ENCODE measurements around the gene SULT1A3. TPM values are rescaled to one million over a fixed set of nuclear protein-coding genes. Genes with fewer than 3 reads are reported as not detected.
"Not testable (repeated sequence)": the region's sequence is repeated elsewhere in the genome, so short reads cannot be mapped to it uniquely, and the experiment has no call there.

Gene SULT1A3
- total RNA-seq, 1 donor from 2014 or later, result 1.6 TPM

- H3K4me3 ChIP-seq (ENCODE audit: low read length in 3 of 3), result no peak overlapping the region
- peaks cover 5 to 26% (median 17%) of the 10 kb centered on the region in 3 donors for H3K4me1 ChIP-seq (ENCODE audit: control insufficient read depth in 3 of 3, insufficient read depth in 3 of 3, low read length in 3 of 3)
- no peaks in the 10 kb centered on the region for H3K27me3 ChIP-seq (ENCODE audit: control insufficient read depth in 3 of 3, insufficient read depth in 3 of 3, low read length in 3 of 3)
- no peaks in the 10 kb centered on the region for H3K36me3 ChIP-seq (ENCODE audit: control insufficient read depth in 3 of 3, insufficient read depth in 3 of 3, low read length in 3 of 3)
- no peak overlapping the region for H3K27ac ChIP-seq (ENCODE audit: low read depth, low read length)
- no peak overlapping the region for H3K9ac ChIP-seq (ENCODE audit: low read depth in 1 of 3, low read length in 3 of 3)
- H3K9me3 ChIP-seq (ENCODE audit: control insufficient read depth in 3 of 3, low read length in 3 of 3), result no peaks in the 10 kb centered on the region
Measured at GRCh38 chr16:30186444-30186781, 12.6 kb upstream of the SULT1A3 start.

GRCh38 chr16:30186782-30187555 lies 12.1 kb upstream of the SULT1A3 start:
- H3K4me1 ChIP-seq (ENCODE audit: control insufficient read depth in 3 of 3, insufficient read depth in 3 of 3, low read length in 3 of 3), result peaks cover 5 to 26% (median 17%) of the 10 kb centered on the region in 3 donors

GRCh38 chr16:30187556-30187865 lies 11.5 kb upstream of the SULT1A3 start:
- Histone ChIP-seq H3K27me3 (ENCODE audit: control insufficient read depth in 3 of 3, insufficient read depth in 3 of 3, low read length in 3 of 3) (no peaks in the 10 kb centered on the region), H3K4me3 (ENCODE audit: low read length in 3 of 3) (no peak overlapping the region), H3K36me3 (ENCODE audit: control insufficient read depth in 3 of 3, insufficient read depth in 3 of 3, low read length in 3 of 3) (no peaks in the 10 kb centered on the region), H3K27ac (ENCODE audit: low read depth, low read length) (no peak overlapping the region), H3K9ac (ENCODE audit: low read depth in 1 of 3, low read length in 3 of 3) (peak overlapping the region in 1 of 3 donors; percentile 33), H3K4me1 (ENCODE audit: control insufficient read depth in 3 of 3, insufficient read depth in 3 of 3, low read length in 3 of 3) (peaks cover 5 to 26% (median 17%) of the 10 kb centered on the region in 3 donors), H3K9me3 (ENCODE audit: control insufficient read depth in 3 of 3, low read length in 3 of 3) (no peaks in the 10 kb centered on the region)

More at GRCh38 chr16:30186782-30187555, 12.1 kb upstream of the SULT1A3 start:
- no peaks in the 10 kb centered on the region for H3K27me3 ChIP-seq (ENCODE audit: control insufficient read depth in 3 of 3, insufficient read depth in 3 of 3, low read length in 3 of 3)
- no peak overlapping the region for H3K4me3 ChIP-seq (ENCODE audit: low read length in 3 of 3)
- H3K9ac ChIP-seq (ENCODE audit: low read depth in 1 of 3, low read length in 3 of 3), result peak overlapping the region in 1 of 3 donors; percentile 33
- H3K36me3 ChIP-seq (ENCODE audit: control insufficient read depth in 3 of 3, insufficient read depth in 3 of 3, low read length in 3 of 3), result no peaks in the 10 kb centered on the region
- no peak overlapping the region for H3K27ac ChIP-seq (ENCODE audit: low read depth, low read length)
- no peaks in the 10 kb centered on the region for H3K9me3 ChIP-seq (ENCODE audit: control insufficient read depth in 3 of 3, low read length in 3 of 3)

- H3K4me1 ChIP-seq (ENCODE audit: control insufficient read depth in 3 of 3, insufficient read depth in 3 of 3, low read length in 3 of 3), result peaks cover 5 to 23% (median 14%) of the 10 kb centered on the region in 3 donors
- no peaks in the 10 kb centered on the region for H3K36me3 ChIP-seq (ENCODE audit: control insufficient read depth in 3 of 3, insufficient read depth in 3 of 3, low read length in 3 of 3)
- H3K9me3 ChIP-seq (ENCODE audit: control insufficient read depth in 3 of 3, low read length in 3 of 3), result no peaks in the 10 kb centered on the region
- no peak overlapping the region for H3K4me3 ChIP-seq (ENCODE audit: low read length in 3 of 3)
- H3K27me3 ChIP-seq (ENCODE audit: control insufficient read depth in 3 of 3, insufficient read depth in 3 of 3, low read length in 3 of 3), result no peaks in the 10 kb centered on the region
- H3K27ac ChIP-seq (ENCODE audit: low read depth, low read length), result no peak overlapping the region
- no peak overlapping the region for H3K9ac ChIP-seq (ENCODE audit: low read depth in 1 of 3, low read length in 3 of 3)
Measured at GRCh38 chr16:30187971-30188561, 11.0 kb upstream of the SULT1A3 start.

GRCh38 chr16:30191158-30191557 lies 7.9 kb upstream of the SULT1A3 start:
- not testable (repeated sequence) for H3K27ac ChIP-seq (ENCODE audit: low read depth, low read length); H3K9me3 ChIP-seq (ENCODE audit: control insufficient read depth in 3 of 3, low read length in 3 of 3); H3K36me3 ChIP-seq (ENCODE audit: control insufficient read depth in 3 of 3, insufficient read depth in 3 of 3, low read length in 3 of 3); H3K4me3 ChIP-seq (ENCODE audit: low read length in 3 of 3); H3K9ac ChIP-seq (ENCODE audit: low read depth in 1 of 3, low read length in 3 of 3); H3K27me3 ChIP-seq (ENCODE audit: control insufficient read depth in 3 of 3, insufficient read depth in 3 of 3, low read length in 3 of 3)
- peaks cover 0 to 13% (median 5%) of the 10 kb centered on the region in 3 donors for H3K4me1 ChIP-seq (ENCODE audit: control insufficient read depth in 3 of 3, insufficient read depth in 3 of 3, low read length in 3 of 3)

- not testable (repeated sequence) for H3K4me1 ChIP-seq (ENCODE audit: control insufficient read depth in 3 of 3, insufficient read depth in 3 of 3, low read length in 3 of 3)
Measured at GRCh38 chr16:30193098-30193497, 6.0 kb upstream of the SULT1A3 start.

GRCh38 chr16:30193615-30194014 lies 5.4 kb upstream of the SULT1A3 start, which contains the start of the genes BOLA2B and SLX1A:
Gene BOLA2B (minus strand): TSS chr16:30193666. CDS start chr16:30193595, 71 bp downstream.
Gene SLX1A (plus strand): TSS chr16:30193875. CDS start chr16:30194085, 210 bp downstream.
- H3K9ac ChIP-seq (ENCODE audit: low read depth in 1 of 3, low read length in 3 of 3); H3K4me3 ChIP-seq (ENCODE audit: low read length in 3 of 3); H3K27ac ChIP-seq (ENCODE audit: low read depth, low read length); H3K9me3 ChIP-seq (ENCODE audit: control insufficient read depth in 3 of 3, low read length in 3 of 3); H3K27me3 ChIP-seq (ENCODE audit: control insufficient read depth in 3 of 3, insufficient read depth in 3 of 3, low read length in 3 of 3); H3K4me1 ChIP-seq (ENCODE audit: control insufficient read depth in 3 of 3, insufficient read depth in 3 of 3, low read length in 3 of 3); H3K36me3 ChIP-seq (ENCODE audit: control insufficient read depth in 3 of 3, insufficient read depth in 3 of 3, low read length in 3 of 3): not testable (repeated sequence)

More at GRCh38 chr16:30193098-30193497, 6.0 kb upstream of the SULT1A3 start:
- not testable (repeated sequence) for H3K4me3 ChIP-seq (ENCODE audit: low read length in 3 of 3); H3K27ac ChIP-seq (ENCODE audit: low read depth, low read length); H3K9me3 ChIP-seq (ENCODE audit: control insufficient read depth in 3 of 3, low read length in 3 of 3); H3K9ac ChIP-seq (ENCODE audit: low read depth in 1 of 3, low read length in 3 of 3); H3K36me3 ChIP-seq (ENCODE audit: control insufficient read depth in 3 of 3, insufficient read depth in 3 of 3, low read length in 3 of 3); H3K27me3 ChIP-seq (ENCODE audit: control insufficient read depth in 3 of 3, insufficient read depth in 3 of 3, low read length in 3 of 3)

GRCh38 chr16:30194172-30194925 lies 4.7 kb upstream of the SULT1A3 start:
- not testable (repeated sequence) for H3K9ac ChIP-seq (ENCODE audit: low read depth in 1 of 3, low read length in 3 of 3); H3K27ac ChIP-seq (ENCODE audit: low read depth, low read length); H3K9me3 ChIP-seq (ENCODE audit: control insufficient read depth in 3 of 3, low read length in 3 of 3); H3K27me3 ChIP-seq (ENCODE audit: control insufficient read depth in 3 of 3, insufficient read depth in 3 of 3, low read length in 3 of 3); H3K4me1 ChIP-seq (ENCODE audit: control insufficient read depth in 3 of 3, insufficient read depth in 3 of 3, low read length in 3 of 3); H3K36me3 ChIP-seq (ENCODE audit: control insufficient read depth in 3 of 3, insufficient read depth in 3 of 3, low read length in 3 of 3); H3K4me3 ChIP-seq (ENCODE audit: low read length in 3 of 3)

- H3K9ac ChIP-seq (ENCODE audit: low read depth in 1 of 3, low read length in 3 of 3); H3K4me1 ChIP-seq (ENCODE audit: control insufficient read depth in 3 of 3, insufficient read depth in 3 of 3, low read length in 3 of 3); H3K4me3 ChIP-seq (ENCODE audit: low read length in 3 of 3); H3K27me3 ChIP-seq (ENCODE audit: control insufficient read depth in 3 of 3, insufficient read depth in 3 of 3, low read length in 3 of 3); H3K36me3 ChIP-seq (ENCODE audit: control insufficient read depth in 3 of 3, insufficient read depth in 3 of 3, low read length in 3 of 3); H3K27ac ChIP-seq (ENCODE audit: low read depth, low read length); H3K9me3 ChIP-seq (ENCODE audit: control insufficient read depth in 3 of 3, low read length in 3 of 3): not testable (repeated sequence)
Measured at GRCh38 chr16:30197001-30197400, 2.1 kb upstream of the SULT1A3 start.
